GDM1 (cell line): Measurements from ENCODE around the gene TMEM168.
"Not testable (repeated sequence)": the region's sequence is repeated elsewhere in the genome, so short reads cannot be mapped to it uniquely, and the experiment has no call there.

Experiments used
- DNase-seq: peaks from one replicate; lab custom pipeline; 2025; lab: John Stamatoyannopoulos, UW

The TMEM168 gene, protein sequence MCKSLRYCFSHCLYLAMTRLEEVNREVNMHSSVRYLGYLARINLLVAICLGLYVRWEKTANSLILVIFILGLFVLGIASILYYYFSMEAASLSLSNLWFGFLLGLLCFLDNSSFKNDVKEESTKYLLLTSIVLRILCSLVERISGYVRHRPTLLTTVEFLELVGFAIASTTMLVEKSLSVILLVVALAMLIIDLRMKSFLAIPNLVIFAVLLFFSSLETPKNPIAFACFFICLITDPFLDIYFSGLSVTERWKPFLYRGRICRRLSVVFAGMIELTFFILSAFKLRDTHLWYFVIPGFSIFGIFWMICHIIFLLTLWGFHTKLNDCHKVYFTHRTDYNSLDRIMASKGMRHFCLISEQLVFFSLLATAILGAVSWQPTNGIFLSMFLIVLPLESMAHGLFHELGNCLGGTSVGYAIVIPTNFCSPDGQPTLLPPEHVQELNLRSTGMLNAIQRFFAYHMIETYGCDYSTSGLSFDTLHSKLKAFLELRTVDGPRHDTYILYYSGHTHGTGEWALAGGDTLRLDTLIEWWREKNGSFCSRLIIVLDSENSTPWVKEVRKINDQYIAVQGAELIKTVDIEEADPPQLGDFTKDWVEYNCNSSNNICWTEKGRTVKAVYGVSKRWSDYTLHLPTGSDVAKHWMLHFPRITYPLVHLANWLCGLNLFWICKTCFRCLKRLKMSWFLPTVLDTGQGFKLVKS

DNA sequence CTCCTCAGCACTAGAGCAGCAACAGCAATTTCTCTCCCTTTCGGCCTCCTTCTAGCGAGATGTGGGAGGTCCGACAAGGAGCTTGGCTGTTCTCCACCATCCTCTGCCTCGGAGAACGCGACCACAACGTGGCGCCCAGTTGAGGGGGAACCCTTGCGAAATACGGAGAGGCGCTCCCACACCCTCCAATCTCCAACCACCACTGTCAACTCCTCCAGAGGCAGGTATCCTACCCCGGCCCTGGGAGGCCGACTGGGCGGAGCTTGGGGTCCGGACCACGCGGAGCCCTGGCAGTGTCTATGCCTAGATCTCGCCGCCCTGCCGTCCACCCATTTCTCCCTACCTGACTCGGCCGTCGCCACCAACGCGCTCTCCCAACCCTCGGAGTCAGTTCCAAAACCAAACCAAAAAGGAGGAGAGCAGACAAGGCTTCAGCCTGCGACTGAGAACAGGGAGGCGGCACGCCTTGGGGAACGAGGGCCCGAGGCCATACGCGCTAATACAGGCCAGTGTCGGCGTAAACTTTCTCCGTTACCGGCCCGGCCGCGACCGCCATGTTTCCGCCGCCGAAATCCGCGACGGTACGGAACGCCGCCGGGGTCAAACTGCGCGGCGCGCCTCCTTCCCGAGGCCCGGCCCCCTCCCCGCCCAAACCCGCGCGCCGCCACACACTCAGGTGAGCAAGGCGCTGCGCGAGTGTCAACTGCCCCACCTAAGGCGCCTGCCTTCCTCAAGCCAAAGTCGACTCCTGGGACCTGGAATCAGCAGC lies at the start of gene TMEM168:
Gene TMEM168, minus strand, starts transcription at position 577 of the 769 bp plus-strand sequence. CDS start 5,568 bp downstream, outside the sequence.
- peak; percentile 81 for DNase-seq

DNA sequence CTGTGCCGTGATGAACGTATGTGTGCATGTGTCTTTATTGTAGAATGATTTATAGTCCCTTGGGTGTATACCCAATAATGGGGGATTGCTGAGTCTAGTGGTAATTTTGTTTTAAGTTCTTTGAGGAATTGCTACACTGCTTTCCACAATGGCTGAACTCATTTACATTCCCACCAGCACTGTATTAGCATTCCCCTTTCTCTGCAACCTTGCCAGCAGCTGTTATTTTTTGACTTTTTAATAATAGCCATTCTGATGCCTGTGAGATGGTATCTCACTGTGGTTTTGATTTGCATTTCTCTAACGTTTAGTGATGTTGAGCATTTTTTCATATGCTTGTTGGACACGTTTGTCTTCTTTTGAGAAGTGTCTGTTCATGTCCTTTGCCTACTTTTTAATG lies 45.7 kb upstream of the TMEM168 start:
- not testable (repeated sequence) for DNase-seq

DNA sequence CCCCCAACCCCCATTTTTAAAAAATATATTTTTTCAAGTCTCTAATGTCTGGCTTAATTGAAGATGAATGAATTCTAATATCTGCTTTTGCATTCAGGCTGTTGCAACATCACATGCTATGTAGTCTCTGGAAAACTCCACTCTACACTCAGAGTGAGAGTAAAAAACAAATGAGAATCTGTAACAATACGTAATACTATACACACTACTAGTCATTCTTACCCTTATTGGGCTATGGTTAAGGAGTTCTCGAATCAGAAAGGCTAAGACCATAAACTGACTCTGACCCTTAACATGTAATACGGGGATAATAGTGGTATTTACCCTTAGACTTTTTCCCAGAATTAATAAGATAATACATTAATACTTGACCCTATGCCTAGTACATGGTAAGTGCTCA lies 42.9 kb upstream of the TMEM168 start:
- DNase-seq: no peak

DNA sequence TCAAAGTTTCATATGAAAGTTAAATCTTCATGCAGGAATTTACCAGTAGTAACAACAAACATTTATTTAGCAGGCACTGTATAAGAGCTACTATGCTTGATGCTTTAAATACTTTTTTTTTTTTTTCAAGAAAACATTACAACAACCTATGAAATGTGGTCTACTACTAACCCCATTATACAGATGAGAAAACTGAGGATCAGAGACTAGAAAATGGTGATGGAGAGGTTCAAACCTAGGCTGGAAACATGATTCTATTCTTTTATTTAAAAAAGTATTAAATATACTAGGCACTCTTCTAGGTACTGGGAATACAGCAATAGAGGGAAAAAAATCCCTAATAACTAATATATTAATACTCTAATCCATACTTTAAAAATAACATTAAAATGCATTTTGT lies 40.6 kb upstream of the TMEM168 start:
- DNase-seq: no peak

DNA sequence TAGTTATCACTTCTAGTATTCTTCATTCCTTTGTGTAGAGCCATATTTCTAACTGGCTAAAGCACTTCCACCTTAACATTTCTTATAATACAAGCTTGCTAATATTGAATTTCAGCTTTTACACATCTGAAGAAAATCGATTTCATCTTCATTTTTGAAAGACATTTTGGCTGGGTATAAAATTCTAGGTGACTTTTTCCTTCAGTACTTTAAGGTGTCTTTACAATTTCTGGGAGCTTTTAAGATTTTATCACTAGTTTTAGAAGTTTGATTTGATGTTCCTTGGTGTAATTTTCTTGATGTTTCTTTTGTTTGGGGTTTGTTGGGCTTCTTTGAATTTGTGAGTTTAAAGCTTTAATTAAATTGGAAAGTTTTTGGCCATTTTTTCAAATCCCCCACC lies 38.5 kb upstream of the TMEM168 start:
- no peak for DNase-seq

DNA sequence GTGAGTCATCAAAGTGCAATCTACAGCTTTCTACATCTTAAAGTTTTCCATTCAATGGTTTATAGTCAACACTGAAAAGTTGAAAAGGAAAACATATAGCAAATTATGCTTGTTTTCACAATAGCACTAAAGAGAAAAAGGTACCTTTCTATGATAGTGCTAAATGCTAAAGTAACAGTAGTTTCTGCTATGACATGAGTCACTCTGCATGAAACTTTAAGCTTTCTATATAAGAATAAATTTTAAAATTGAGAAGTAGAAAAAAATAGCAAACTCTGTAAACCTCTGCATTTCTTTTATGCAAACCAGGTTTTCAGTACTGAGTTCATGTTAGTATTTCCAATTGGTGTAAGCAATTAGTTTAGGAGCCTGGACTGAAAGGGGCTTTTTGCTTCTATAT lies 31.2 kb upstream of the TMEM168 start:
- no peak for DNase-seq

DNA sequence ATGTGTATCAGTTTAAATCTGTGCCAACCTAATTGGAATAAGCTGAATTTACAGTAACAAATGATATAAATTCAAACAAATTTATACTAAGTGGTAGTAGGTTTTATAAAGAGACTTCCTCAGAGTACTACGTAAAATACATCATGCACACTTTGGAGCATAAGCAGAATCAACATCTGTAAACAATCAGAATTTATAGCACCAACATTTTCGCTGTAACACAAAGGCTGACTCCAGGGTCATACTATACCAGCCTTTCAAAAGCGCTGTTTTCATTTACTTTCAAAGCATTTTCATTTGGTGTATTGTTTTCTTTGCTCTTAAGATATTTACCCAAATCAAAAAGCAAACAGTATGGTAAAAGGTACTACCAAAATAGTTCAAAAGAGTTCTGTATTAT lies 29.3 kb upstream of the TMEM168 start:
- no peak for DNase-seq

DNA sequence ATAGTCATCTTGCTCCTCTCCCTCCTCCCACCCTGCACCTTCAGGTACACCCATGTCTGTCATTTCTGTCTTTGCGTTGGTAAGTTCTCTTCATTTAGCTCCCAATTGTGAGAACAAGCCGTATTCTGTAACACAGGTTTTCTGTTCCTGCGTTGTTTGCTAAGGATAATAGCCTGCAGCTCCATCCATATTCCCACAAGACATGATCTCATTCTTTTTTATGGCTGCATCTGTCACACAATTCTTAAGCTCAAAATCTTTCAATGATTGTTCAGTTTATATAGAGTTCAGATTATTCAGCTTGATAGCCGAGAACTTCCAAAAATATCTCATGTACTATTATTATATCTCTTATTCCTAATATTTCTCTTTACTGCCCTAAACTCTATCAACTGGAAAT lies 16.0 kb upstream of the TMEM168 start:
- DNase-seq: no peak

DNA sequence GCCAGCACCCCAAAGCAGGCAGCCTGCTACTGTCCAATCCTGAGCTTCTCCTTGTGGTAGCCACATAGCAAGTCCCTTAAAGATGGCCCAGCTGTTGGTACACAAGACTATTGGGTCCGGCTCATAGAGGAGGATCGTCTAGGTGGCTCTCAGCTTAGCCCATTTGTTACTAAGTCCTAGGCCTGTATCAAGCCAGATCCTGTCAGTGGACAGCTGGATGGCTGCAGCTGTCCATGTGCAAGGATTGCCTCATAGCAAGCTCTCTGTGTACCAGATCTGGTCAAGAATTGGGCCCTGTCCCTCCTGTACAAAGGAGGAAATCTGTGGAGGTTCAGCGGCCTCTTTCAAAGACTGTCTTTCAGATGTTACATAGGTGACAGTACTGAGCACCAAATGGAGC lies 12.2 kb upstream of the TMEM168 start:
- DNase-seq: no peak

DNA sequence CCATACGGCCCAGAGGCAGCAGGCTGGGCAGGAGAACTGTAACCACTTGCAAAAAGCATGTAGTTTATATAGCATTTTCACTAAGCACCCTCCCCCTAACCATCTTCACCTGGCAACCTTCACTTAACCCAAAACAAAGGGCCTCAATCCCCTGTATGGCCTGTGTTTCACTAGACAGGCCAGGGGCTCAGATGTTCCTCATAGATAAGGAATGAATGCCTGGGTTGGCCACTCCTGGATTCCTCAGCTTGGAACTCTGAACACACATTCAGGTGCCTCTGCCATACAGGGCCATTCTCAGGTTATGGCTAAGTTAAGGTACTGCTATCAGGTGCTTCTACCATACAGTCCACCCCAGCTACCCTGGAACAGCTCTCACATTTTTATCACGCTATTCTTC lies 10.3 kb upstream of the TMEM168 start:
- no peak for DNase-seq

DNA sequence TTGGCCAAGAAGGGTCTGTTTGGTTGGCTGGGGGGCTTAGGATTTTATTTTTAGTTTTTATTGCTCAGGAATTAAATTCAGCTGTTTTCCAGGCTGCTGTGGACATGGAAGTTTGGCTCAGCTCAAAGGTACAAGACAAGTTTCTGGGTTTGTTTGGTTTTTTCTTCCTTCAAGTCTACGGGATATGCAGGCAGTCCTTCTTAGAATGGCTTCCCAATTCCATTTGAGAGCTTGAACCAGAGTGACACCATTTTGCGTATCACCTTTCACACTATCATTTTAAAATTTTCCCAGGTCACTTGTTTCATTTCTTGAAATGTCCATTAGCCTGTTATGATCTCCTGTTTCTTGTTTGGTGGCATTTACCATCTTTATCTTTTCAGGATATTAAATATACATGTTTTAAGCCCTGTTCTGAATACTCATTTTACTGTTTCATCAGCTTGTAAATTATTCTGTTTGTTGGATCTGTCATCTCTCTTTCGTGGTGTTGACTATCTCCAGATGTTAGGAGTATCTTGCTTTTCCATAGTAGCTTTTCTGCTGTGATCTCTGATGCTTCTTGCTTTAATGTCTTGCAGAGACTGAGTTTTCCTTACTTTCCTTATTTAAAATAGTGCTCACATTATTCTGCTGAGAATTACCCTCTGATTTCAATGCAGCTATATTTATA lies 9.4 kb upstream of the TMEM168 start:
- DNase-seq: no peak

DNA sequence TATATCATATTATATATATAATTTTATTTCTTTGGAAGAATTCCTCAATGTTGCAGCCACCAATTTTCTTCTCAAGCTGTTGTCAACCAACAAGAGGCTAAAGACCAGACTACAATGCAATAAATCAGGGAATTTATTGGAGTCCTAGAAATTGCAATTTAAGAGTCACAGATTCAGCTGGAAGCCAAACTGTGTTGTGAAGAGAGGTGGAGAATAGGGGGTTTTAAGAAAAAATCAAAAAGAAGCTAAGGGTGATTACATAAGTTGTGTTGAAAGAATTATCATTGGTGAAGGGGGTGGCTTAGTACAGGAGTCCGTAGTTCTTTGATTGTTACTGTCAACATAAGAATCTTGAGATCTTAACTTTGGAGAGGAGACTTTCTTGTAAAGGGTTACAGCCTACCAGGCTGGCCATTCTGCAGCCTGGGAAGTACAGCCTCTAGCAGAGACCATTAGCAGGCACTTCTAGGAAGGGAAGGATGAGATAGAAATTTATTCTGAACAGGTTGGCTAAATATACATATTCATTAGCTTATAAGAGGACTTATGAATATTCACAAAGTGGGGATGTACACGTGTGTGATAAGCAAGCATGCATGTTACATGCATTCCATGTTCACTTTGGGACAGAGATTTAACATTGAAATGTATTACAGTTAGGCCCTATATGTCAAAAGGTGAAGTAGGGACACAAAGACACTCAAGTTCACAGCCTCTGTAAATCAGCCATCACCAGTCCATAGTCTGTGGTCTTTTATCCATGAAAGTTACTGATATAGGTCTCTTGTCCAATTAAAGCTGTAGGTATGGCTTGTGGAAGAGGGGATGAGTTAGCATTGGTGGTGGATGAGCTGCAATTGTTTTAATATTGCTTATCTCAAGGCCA lies 8.3 kb upstream of the TMEM168 start:
- no peak for DNase-seq

DNA sequence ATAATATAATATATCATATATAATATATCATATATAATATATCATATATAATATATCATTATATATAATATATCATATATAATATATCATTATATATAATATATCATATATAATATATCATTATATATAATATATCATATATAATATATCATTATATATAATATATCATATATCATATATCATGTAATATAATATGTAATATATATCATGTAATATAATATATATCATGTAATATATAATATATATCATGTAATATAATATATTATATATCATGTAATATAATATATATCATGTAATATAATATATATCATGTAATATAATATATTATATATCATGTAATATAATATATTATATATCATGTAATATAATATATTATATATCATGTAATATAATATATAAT lies 6.4 kb upstream of the TMEM168 start:
- not testable (repeated sequence) for DNase-seq

DNA sequence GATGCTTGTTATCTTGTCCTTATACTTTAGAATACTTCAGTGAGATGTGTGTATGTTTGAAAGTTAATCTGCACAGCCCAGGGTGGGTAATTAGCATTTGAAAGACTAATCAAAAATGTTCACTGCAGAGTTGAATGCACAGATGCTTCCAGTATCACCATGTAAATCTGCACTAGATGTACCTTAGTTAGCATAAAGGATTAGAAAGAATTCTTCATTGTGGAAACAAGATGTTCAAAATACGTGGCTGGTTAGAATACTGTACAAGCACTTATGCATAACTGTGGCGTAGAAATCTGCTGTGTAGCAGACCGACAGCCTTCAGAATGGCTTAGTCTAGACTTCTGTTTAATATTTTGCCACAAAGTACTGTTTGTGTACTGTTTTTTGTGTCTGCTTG lies 2.2 kb upstream of the TMEM168 start:
- no peak for DNase-seq

DNA sequence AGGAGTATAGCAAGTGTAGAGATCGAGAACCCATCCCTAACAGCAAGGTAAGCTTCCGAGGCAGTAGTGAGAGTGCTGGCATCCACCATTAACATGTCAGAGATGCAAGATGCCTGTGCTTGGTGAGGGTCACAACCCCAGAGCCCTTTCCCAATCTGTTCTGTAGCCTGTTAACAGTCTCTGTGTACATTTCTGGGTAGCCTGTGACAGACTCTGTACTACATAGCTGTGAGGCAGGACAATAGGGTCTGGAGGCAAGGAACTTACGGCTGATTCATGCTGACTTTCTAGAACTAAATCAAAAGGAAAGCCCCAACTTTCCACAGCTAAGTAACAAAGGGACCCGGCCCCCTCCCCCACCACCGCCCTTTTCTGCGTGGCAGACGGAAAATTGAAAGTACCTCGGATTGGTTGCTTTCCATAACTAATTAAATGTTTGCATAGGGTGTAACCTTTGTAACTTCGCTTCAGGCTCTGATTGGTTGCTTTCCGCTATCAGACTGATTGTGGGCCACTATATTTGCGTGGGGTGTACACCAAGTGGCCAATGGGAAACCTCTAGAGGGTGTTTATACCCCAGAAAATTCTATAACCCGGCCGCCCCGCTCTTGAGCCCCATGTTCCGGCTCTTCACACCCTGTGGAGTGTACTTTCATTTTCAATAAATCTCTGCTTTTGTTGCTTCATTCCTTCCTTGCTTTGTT lies 1.4 kb upstream of the TMEM168 start:
- no peak for DNase-seq

DNA sequence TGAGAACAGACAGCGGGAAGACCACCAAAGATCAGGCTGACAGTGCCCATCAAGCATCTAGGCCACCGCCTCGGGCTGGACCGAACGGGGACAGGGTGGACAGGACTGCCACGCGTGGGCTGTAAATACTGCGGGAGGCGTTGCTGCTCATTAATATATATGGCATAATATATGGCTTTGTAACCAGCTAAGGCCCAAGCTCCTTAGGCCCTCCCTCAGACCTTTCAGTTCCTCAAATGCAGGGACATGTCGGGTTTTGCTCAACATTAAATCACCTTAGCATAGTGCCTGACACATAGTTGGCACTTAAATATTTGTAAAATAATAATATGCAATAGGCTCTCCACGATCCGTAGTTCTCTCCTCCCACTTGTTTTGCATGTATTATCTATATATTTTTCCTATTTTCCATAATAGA lies 402 bp upstream of the TMEM168 start:
- DNase-seq: peak; percentile 54

DNA sequence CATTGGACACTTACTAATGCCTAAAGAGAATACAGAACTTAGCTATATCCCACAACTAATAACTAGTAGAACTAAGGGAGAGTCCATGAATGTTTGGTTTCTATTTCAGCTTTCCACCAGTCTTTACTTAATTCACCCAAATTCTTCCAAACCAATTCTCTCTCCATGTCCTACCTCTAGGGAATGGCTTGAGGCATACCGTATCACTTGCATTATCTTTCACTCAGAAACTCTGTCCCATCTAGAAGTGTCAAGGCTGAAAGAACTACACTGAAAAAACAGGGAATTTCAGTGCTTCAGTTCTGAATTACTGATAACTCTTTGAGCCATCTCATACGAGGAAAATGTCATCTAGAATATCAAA lies 758 bp downstream of the TMEM168 start:
- no peak for DNase-seq

DNA sequence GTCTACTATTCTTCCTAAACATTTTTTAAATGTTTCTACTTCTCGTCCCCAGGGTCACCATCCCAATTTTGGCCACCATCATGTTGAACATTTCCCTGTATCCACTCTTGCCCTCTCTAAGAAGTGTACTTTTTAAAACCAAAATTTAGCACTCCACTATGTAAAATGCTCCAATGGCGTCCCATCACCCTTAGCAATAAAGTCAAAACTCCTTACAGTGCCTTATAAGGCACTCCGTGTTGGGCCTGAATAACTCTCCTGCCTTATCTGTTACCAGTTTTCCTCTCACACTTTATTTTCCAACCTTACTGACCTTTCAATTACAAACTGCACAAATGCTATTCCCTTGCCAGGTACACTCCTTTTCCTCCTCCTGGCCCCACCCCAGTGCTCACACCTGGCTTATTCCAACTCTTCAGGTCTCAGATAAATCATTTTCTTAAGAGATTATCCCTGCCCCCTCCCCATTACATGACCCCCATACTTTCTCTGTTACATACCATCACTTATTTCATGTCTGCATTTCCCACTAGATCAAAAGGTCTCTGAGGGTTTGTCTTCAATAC lies 1.3 kb downstream of the TMEM168 start:
- DNase-seq: no peak

DNA sequence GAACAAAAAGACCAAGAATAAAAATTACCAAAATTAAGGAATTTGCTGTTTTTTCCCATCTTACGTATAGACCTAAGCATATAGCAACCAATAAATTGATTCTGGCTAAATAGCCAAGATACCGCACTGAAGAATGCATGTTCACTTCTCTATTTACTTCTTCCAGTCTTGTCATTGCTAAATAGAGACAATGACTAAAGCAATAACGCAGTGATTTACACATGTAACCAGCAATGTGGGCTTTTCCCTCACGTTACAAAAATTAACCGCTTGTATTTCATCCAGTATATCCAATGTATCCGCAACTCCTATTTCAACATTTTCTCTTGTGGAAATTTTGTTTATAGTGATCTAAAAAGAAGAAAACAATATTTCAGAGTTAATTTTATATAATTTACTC lies 5.6 kb downstream of the TMEM168 start:
- no peak for DNase-seq

DNA sequence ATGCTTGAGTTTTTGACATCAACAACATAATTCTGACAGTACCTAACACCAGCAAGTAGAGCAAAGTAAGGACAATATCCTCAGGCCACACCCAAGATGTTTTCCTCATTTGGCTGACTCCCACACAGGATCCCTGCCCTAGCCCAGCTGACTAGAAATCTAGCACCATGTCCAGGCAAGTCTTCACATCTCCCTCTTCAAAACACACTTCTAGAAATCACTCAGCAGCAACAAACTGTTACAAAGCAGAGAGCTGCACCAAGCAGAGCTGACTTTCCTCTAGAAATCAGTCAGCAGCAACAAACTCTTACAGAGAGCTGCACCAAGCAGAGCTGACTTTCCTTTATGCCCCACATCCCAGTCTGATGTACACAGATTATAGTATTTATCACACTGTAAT lies 7.7 kb downstream of the TMEM168 start:
- no peak for DNase-seq
